Epidermal melanocyte (primary cell): ENCODE data around the gene L3MBTL1.
A peak's percentile ranks its signal among the peaks of the same experiment; 100 is the strongest.

Source experiments
- DNase-seq: peaks from one replicate; pipeline ENCODE4 v3.0.0; 2011; ENCODE audit warnings: low spot score; ENCODE audit not compliant: insufficient read length

L3MBTL1 gene

DNA sequence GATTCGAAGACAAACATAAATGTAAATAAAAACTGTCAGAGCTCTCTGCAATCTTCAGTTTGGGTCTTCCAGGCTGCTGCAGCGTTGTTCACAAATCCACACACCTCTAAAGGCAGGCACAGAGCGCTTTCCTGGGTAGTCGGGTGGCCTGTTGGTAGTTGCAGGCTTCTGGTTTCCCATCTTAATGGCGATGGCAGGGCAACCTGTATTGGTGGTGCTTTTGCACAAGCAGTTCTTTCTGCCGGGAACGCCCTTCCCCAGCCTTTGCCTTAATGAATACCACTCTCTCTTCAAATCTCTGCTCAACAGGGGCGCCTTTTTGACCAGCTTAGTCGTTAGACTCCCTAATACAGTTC, 82.5 kb downstream of the L3MBTL1 start:
- DNase-seq: no peak

DNA sequence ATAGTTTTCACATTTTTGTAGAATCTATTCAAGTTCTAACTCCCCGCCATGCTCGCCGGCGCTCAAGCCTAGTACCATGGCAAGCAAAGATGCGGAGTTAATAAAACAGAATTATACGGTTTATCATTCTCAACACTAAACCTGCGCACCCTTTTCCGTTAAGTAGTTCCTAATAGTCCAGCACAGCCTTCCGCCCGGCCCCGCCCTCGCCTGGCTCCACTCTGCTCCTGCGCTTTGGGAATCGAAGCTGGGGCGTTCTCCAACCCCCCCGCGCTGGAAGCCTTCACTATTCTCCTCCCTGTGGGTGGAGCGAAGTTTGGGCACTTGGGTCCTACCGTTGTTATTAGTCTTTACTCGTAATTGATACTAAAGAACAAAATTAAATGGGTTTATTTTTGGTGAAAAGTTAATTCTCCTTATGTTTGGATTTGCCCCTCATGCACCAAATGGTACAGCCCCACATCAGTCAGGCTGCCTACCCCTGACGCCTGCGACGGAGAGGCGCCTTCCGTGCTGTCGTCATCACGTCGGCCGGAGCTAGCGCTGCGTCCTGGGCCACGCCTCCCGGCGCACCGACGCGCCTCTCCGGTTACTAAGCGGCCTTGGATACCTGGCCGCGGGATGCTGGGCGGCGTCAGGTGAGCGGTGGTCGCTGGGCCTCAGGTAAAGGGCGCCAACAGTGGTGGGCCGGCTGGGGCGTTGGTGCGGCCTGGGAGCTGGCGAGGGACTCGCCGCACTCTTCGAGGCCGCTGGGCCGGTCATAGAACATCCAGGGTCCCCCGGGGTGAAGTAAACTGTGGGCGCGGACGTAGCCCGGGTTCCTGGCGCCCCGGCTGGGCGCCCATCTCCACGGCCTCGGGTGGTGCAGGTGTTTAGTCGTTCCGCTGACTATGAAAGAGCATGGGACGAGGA, 83.2 kb downstream of the L3MBTL1 start, which contains the start of gene IFT52:
Gene IFT52, plus strand, starts transcription at position 546 of the 912 bp plus-strand sequence. CDS start 3,762 bp downstream, outside the sequence.
- DNase-seq: peak; percentile 79
